Measurements from ENCODE around the gene RSBN1.
"Not testable (repeated sequence)": the region's sequence is repeated elsewhere in the genome, so short reads cannot be mapped to it uniquely, and the experiment has no call there.

RSBN1 gene

GRCh38 chr1:113811888-113812660 lies at the start of gene RSBN1:
TSS of gene RSBN1 (minus strand) at chr1:113812476. CDS start at chr1:113812412, 64 bp downstream.
- peak; percentile 100 for DNase-seq

- DNase-seq = no peak
Measured at GRCh38 chr1:113861641-113862040, 49.4 kb upstream of the RSBN1 start.

- no peak for DNase-seq
Measured at GRCh38 chr1:113860891-113861290, 48.6 kb upstream of the RSBN1 start.

- DNase-seq = no peak
Measured at GRCh38 chr1:113859478-113860175, 47.4 kb upstream of the RSBN1 start.

- DNase-seq = no peak
Measured at GRCh38 chr1:113858982-113859381, 46.7 kb upstream of the RSBN1 start.

- no peak for DNase-seq
Measured at GRCh38 chr1:113858418-113858817, 46.1 kb upstream of the RSBN1 start.

- DNase-seq = no peak
Measured at GRCh38 chr1:113857776-113858175, 45.5 kb upstream of the RSBN1 start.

GRCh38 chr1:113856401-113856790 lies 44.1 kb upstream of the RSBN1 start:
- DNase-seq = no peak

- no peak for DNase-seq
Measured at GRCh38 chr1:113855630-113856400, 43.5 kb upstream of the RSBN1 start.

GRCh38 chr1:113854234-113854633 lies 42.0 kb upstream of the RSBN1 start:
- no peak for DNase-seq

- not testable (repeated sequence) for DNase-seq
Measured at GRCh38 chr1:113852694-113853093, 40.4 kb upstream of the RSBN1 start.

- DNase-seq = no peak
Measured at GRCh38 chr1:113850127-113850796, 38.0 kb upstream of the RSBN1 start.

- no peak for DNase-seq
Measured at GRCh38 chr1:113849072-113849471, 36.8 kb upstream of the RSBN1 start.

GRCh38 chr1:113846391-113847035 lies 34.2 kb upstream of the RSBN1 start:
- no peak for DNase-seq

- no peak for DNase-seq
Measured at GRCh38 chr1:113836534-113836933, 24.3 kb upstream of the RSBN1 start.

- DNase-seq = no peak
Measured at GRCh38 chr1:113835686-113836290, 23.5 kb upstream of the RSBN1 start.

GRCh38 chr1:113834716-113835115 lies 22.4 kb upstream of the RSBN1 start:
- no peak for DNase-seq

GRCh38 chr1:113830039-113830438 lies 17.8 kb upstream of the RSBN1 start:
- no peak for DNase-seq

GRCh38 chr1:113821916-113822315 lies 9.6 kb upstream of the RSBN1 start:
- DNase-seq = no peak

- DNase-seq = no peak
Measured at GRCh38 chr1:113818578-113818977, 6.3 kb upstream of the RSBN1 start.

- peak; percentile 26 for DNase-seq
Measured at GRCh38 chr1:113813218-113813617, 942 bp upstream of the RSBN1 start.

GRCh38 chr1:113812661-113813135 lies 422 bp upstream of the RSBN1 start:
- DNase-seq = peak; percentile 44
